ENCODE results near the gene MYRIP.
A peak's percentile ranks its signal among the peaks of the same experiment; 100 is the strongest.
"Not testable (repeated sequence)": the region's sequence is repeated elsewhere in the genome, so short reads cannot be mapped to it uniquely, and the experiment has no call there.

Gene MYRIP

GRCh38 chr3:39794880-39795279 is 14.5 kb upstream of the MYRIP start:
- Histone ChIP-seq H3K4me1 (ENCODE audit: control insufficient read depth in 2 of 2, insufficient read depth in 1 of 2, low read depth in 1 of 2, low read length in 2 of 2) (no peaks in the 10 kb centered on the region), H3K18ac (ENCODE audit: low read length) (no peak overlapping the region), H3K9ac (ENCODE audit: low read depth, low read length, poor library complexity) (no peak overlapping the region), H2BK5ac (ENCODE audit: low read length) (no peak overlapping the region), H2BK15ac (ENCODE audit: low read length) (no peak overlapping the region), H3K23ac (ENCODE audit: low read depth, low read length, poor library complexity) (no peak overlapping the region), H4K8ac (ENCODE audit: low read depth, low read length) (no peak overlapping the region), H2AFZ (ENCODE audit: low read length) (no peak overlapping the region), H3K27me3 (ENCODE audit: control insufficient read depth in 3 of 3, insufficient read depth in 3 of 3, low read depth in 1 of 3, low read length in 3 of 3) (no peaks in the 10 kb centered on the region), H3K4me3 (ENCODE audit: low read length in 2 of 2) (no peak overlapping the region), H2BK12ac (ENCODE audit: low read length) (no peak overlapping the region), H4K91ac (ENCODE audit: low read depth, low read length, poor library complexity) (no peak overlapping the region), H3K9me3 (replicated peaks in 1 of 2; ENCODE audit: control insufficient read depth in 2 of 2, insufficient read depth in 1 of 2, low read depth in 1 of 2, low read length in 2 of 2) (peaks cover 0 to 2% of the 10 kb centered on the region in 2 donors), H3K27ac (replicated peaks; ENCODE audit: low read length) (no peak overlapping the region), H3K14ac (ENCODE audit: low read length) (no peak overlapping the region), H2AK5ac (ENCODE audit: low read depth, low read length) (no peak overlapping the region), H3K4ac (ENCODE audit: low read length) (no peak overlapping the region), H2BK120ac (ENCODE audit: low read depth, low read length) (no peak overlapping the region), H3K36me3 (replicated peaks in 1 of 2; ENCODE audit: control insufficient read depth in 2 of 2, insufficient read depth in 2 of 2, low read length in 2 of 2) (no peaks in the 10 kb centered on the region), H3K4me2 (ENCODE audit: insufficient read depth, low read length, poor library complexity, severe bottlenecking) (no peak overlapping the region), H3K79me1 (ENCODE audit: low read depth, low read length) (no peaks in the 10 kb centered on the region)
- DNase-seq (ENCODE audit: low spot score), result no peak
- WGBS, 2 donors (ENCODE audit: extremely low coverage in 2 of 2, insufficient read length in 2 of 2, insufficient replicate concordance in 1 of 2), result no CpG with 5 or more reads among the region's 6 CpGs

- Histone ChIP-seq H3K4me1 (ENCODE audit: control insufficient read depth in 2 of 2, insufficient read depth in 1 of 2, low read depth in 1 of 2, low read length in 2 of 2) (peaks cover 0 to 3% of the 10 kb centered on the region in 2 donors), H4K8ac (ENCODE audit: low read depth, low read length) (no peak overlapping the region), H3K4me3 (ENCODE audit: low read length in 2 of 2) (no peak overlapping the region), H2AK5ac (ENCODE audit: low read depth, low read length) (no peak overlapping the region), H3K18ac (ENCODE audit: low read length) (no peak overlapping the region), H3K4me2 (ENCODE audit: insufficient read depth, low read length, poor library complexity, severe bottlenecking) (no peak overlapping the region), H3K14ac (ENCODE audit: low read length) (no peak overlapping the region), H3K27ac (replicated peaks; ENCODE audit: low read length) (no peak overlapping the region), H3K9me3 (replicated peaks in 1 of 2; ENCODE audit: control insufficient read depth in 2 of 2, insufficient read depth in 1 of 2, low read depth in 1 of 2, low read length in 2 of 2) (peaks cover 0 to 2% of the 10 kb centered on the region in 2 donors), H2BK12ac (ENCODE audit: low read length) (no peak overlapping the region), H2BK5ac (ENCODE audit: low read length) (no peak overlapping the region), H3K23ac (ENCODE audit: low read depth, low read length, poor library complexity) (no peak overlapping the region), H3K79me1 (ENCODE audit: low read depth, low read length) (no peaks in the 10 kb centered on the region), H3K27me3 (ENCODE audit: control insufficient read depth in 3 of 3, insufficient read depth in 3 of 3, low read depth in 1 of 3, low read length in 3 of 3) (peaks cover 0 to 5% (median 0%) of the 10 kb centered on the region in 3 experiments), H3K36me3 (replicated peaks in 1 of 2; ENCODE audit: control insufficient read depth in 2 of 2, insufficient read depth in 2 of 2, low read length in 2 of 2) (no peaks in the 10 kb centered on the region), H3K4ac (ENCODE audit: low read length) (no peak overlapping the region), H3K9ac (ENCODE audit: low read depth, low read length, poor library complexity) (peak overlapping the region; percentile 25), H2BK15ac (ENCODE audit: low read length) (no peak overlapping the region), H2AFZ (ENCODE audit: low read length) (no peak overlapping the region), H2BK120ac (ENCODE audit: low read depth, low read length) (no peak overlapping the region), H4K91ac (ENCODE audit: low read depth, low read length, poor library complexity) (no peak overlapping the region)
- DNase-seq (ENCODE audit: low spot score), result no peak
Observed at GRCh38 chr3:39801216-39801615, 8.2 kb upstream of the MYRIP start.

- H4K8ac ChIP-seq (ENCODE audit: low read depth, low read length); H3K4me2 ChIP-seq (ENCODE audit: insufficient read depth, low read length, poor library complexity, severe bottlenecking); DNase-seq (ENCODE audit: low spot score); H3K4ac ChIP-seq (ENCODE audit: low read length); H2AK5ac ChIP-seq (ENCODE audit: low read depth, low read length); H3K4me3 ChIP-seq (ENCODE audit: low read length in 2 of 2); H2BK15ac ChIP-seq (ENCODE audit: low read length); H3K14ac ChIP-seq (ENCODE audit: low read length); H3K27ac ChIP-seq (replicated peaks; ENCODE audit: low read length); H3K36me3 ChIP-seq (replicated peaks in 1 of 2; ENCODE audit: control insufficient read depth in 2 of 2, insufficient read depth in 2 of 2, low read length in 2 of 2); H2BK12ac ChIP-seq (ENCODE audit: low read length); H3K23ac ChIP-seq (ENCODE audit: low read depth, low read length, poor library complexity); H4K91ac ChIP-seq (ENCODE audit: low read depth, low read length, poor library complexity); H2BK120ac ChIP-seq (ENCODE audit: low read depth, low read length); H2BK5ac ChIP-seq (ENCODE audit: low read length); H3K9ac ChIP-seq (ENCODE audit: low read depth, low read length, poor library complexity); H3K18ac ChIP-seq (ENCODE audit: low read length); H3K4me1 ChIP-seq (ENCODE audit: control insufficient read depth in 2 of 2, insufficient read depth in 1 of 2, low read depth in 1 of 2, low read length in 2 of 2); H2AFZ ChIP-seq (ENCODE audit: low read length); H3K79me1 ChIP-seq (ENCODE audit: low read depth, low read length); H3K9me3 ChIP-seq (replicated peaks in 1 of 2; ENCODE audit: control insufficient read depth in 2 of 2, insufficient read depth in 1 of 2, low read depth in 1 of 2, low read length in 2 of 2): not testable (repeated sequence)
- peaks cover 0 to 16% (median 0%) of the 10 kb centered on the region in 3 experiments for H3K27me3 ChIP-seq (ENCODE audit: control insufficient read depth in 3 of 3, insufficient read depth in 3 of 3, low read depth in 1 of 3, low read length in 3 of 3)
- no CpG with 5 or more reads among the region's 3 CpGs for WGBS, 2 donors (ENCODE audit: extremely low coverage in 2 of 2, insufficient read length in 2 of 2, insufficient replicate concordance in 1 of 2)
Observed at GRCh38 chr3:39802486-39802885, 6.9 kb upstream of the MYRIP start.

- H3K27me3 ChIP-seq (ENCODE audit: control insufficient read depth in 3 of 3, insufficient read depth in 3 of 3, low read depth in 1 of 3, low read length in 3 of 3), result peaks cover 0 to 31% (median 0%) of the 10 kb centered on the region in 3 experiments
- H3K4me2 ChIP-seq (ENCODE audit: insufficient read depth, low read length, poor library complexity, severe bottlenecking), result no peak overlapping the region
- H3K79me1 ChIP-seq (ENCODE audit: low read depth, low read length), result no peaks in the 10 kb centered on the region
- H2AK5ac ChIP-seq (ENCODE audit: low read depth, low read length), result no peak overlapping the region
- H3K14ac ChIP-seq (ENCODE audit: low read length), result no peak overlapping the region
- H3K4me1 ChIP-seq (ENCODE audit: control insufficient read depth in 2 of 2, insufficient read depth in 1 of 2, low read depth in 1 of 2, low read length in 2 of 2), result peaks cover 2 to 3% of the 10 kb centered on the region in 2 donors
- DNase-seq (ENCODE audit: low spot score), result no peak
- H3K18ac ChIP-seq (ENCODE audit: low read length), result no peak overlapping the region
- no peak overlapping the region for H3K23ac ChIP-seq (ENCODE audit: low read depth, low read length, poor library complexity)
- H3K9me3 ChIP-seq (replicated peaks in 1 of 2; ENCODE audit: control insufficient read depth in 2 of 2, insufficient read depth in 1 of 2, low read depth in 1 of 2, low read length in 2 of 2), result no peaks in the 10 kb centered on the region
- no peak overlapping the region for H2BK15ac ChIP-seq (ENCODE audit: low read length)
- H3K27ac ChIP-seq (replicated peaks; ENCODE audit: low read length), result no peak overlapping the region
- no peak overlapping the region for H2BK5ac ChIP-seq (ENCODE audit: low read length)
- no peak overlapping the region for H3K4me3 ChIP-seq (ENCODE audit: low read length in 2 of 2)
- no CpG with 5 or more reads among the region's 2 CpGs for WGBS, 2 donors (ENCODE audit: extremely low coverage in 2 of 2, insufficient read length in 2 of 2, insufficient replicate concordance in 1 of 2)
- H3K4ac ChIP-seq (ENCODE audit: low read length), result no peak overlapping the region
- H2BK12ac ChIP-seq (ENCODE audit: low read length), result no peak overlapping the region
- H3K9ac ChIP-seq (ENCODE audit: low read depth, low read length, poor library complexity), result no peak overlapping the region
- H2BK120ac ChIP-seq (ENCODE audit: low read depth, low read length), result no peak overlapping the region
- no peak overlapping the region for H4K91ac ChIP-seq (ENCODE audit: low read depth, low read length, poor library complexity)
- H2AFZ ChIP-seq (ENCODE audit: low read length), result no peak overlapping the region
- H3K36me3 ChIP-seq (replicated peaks in 1 of 2; ENCODE audit: control insufficient read depth in 2 of 2, insufficient read depth in 2 of 2, low read length in 2 of 2), result no peaks in the 10 kb centered on the region
- no peak overlapping the region for H4K8ac ChIP-seq (ENCODE audit: low read depth, low read length)
Observed at GRCh38 chr3:39803956-39804355, 5.5 kb upstream of the MYRIP start.
